Right atrium auricular region (tissue), 2 donors: ENCODE results near the gene FAM78B. TPM values are rescaled to one million over a fixed set of nuclear protein-coding genes. Genes with fewer than 3 reads are reported as not detected.

Source experiments
- DNase-seq: peaks from one replicate; pipeline ENCODE4 v3.0.0-alpha.2; 2019; ENCODE audit warnings: low spot score
- H3K27ac ChIP-seq, 2 donors: fragments of 200-600 bp; sonication (generic); 1 replicate in 1 of 2; 2 replicates in 1 of 2; pipeline ENCODE4 v1.5.1; 2016 to 2019
- H3K27me3 ChIP-seq, 2 donors: fragments of 200-600 bp; sonication (generic); one replicate each; pipeline versions ENCODE4 v1.5.1 to v1.6.0; 2017 to 2019
- H3K36me3 ChIP-seq: fragments of 200-600 bp; sonication (generic); one replicate; pipeline ENCODE4 v1.5.1; 2016
- H3K4me1 ChIP-seq, 2 donors: fragments of 200-600 bp; sonication (generic); one replicate each; pipeline versions ENCODE4 v1.5.1 to v1.6.0; 2017 to 2019
- H3K4me3 ChIP-seq, 2 donors: fragments of 200-600 bp; sonication (generic); 1 replicate in 1 of 2; 2 replicates in 1 of 2; pipeline ENCODE4 v1.5.1; 2017 to 2019; ENCODE audit warnings: mild to moderate bottlenecking in 1 of 2, moderate library complexity in 1 of 2
- H3K9me3 ChIP-seq, 2 donors: fragments of 200-600 bp; sonication (generic); one replicate each; pipeline ENCODE4 v1.5.1; 2019
- CTCF ChIP-seq, 2 donors: fragments of 200-600 bp; sonication (generic); IDR thresholded peaks; one replicate each; pipeline ENCODE4 v1.5.1; 2019; ENCODE audit warnings: antibody characterized with exemption in 2 of 2
- total RNA-seq, 2 donors: library from RNA; depleted of rRNA; stranded (reverse); fragments of >200 nt; gene quantifications; one replicate each; pipeline ENCODE4 v1.1.0, GENCODE V29; 2016

FAM78B gene
- total RNA-seq, 2 donors from 2014 or later, result 1.8 to 2.9 TPM

DNA sequence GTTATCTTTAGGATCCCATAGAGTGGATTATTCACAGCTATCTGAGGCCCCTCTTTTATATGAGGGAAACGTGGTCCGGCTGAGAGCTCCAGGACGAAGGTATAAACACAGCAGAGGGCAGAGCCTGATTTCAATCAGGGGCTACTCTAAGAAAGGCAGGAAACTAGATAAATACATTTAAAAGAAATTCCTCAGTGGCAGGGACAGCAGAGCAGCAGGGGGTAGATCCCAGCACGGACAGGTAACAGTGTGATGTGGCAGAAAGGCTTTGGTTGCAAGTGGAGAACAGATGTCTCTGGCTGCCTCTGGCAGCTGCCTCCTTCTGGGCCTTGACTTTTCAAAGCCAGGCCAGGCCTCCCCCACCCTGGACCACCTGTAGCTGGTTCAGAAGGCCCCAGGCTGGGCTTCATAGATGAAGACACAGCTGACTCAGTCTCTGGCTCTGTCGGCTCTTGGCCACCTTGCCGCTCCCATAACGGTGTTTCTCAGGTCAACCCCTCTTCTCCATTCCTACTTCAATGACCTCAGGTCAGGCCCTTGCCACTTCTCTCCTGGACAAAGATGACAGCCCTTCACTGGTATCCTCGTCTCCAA, 43.8 kb downstream of the FAM78B start:
- no peak for TF ChIP-seq CTCF (IDR thresholded peaks at IDR 0.05)
- Histone ChIP-seq H3K4me1 (no peaks in the 10 kb centered on the region), H3K27me3 (no peaks in the 10 kb centered on the region), H3K27ac (no peak overlapping the region), H3K9me3 (no peaks in the 10 kb centered on the region), H3K4me3 (no peak overlapping the region), H3K36me3 (no peaks in the 10 kb centered on the region)
- DNase-seq, result no peak

- H3K36me3 ChIP-seq, result no peaks in the 10 kb centered on the region
Observed at GRCh38 chr1:166121010-166121409, 45.8 kb downstream of the FAM78B start.

DNA sequence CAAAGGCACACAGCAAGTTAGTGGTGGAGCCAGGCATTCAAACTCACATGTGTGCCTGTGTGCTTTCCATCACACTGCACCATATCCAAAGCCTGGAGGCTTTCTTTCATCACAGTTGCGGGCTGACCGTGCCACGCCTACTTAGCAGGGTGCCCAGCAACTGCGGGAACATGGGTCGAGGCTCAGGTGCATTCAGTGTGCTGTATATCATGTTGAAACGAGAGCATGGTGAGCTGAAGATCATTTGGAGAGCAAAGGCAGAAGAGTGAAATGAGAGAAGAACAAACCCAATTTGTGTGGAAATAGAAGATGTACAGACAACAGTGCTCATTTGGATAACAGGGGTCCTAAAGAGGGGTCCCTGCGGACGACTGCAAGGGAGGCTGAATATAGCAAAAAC, 46.5 kb downstream of the FAM78B start:
- no peak overlapping the region for H3K27ac ChIP-seq
- no peak overlapping the region for H3K4me3 ChIP-seq
- H3K9me3 ChIP-seq, result no peaks in the 10 kb centered on the region
- no peak for TF ChIP-seq CTCF (IDR thresholded peaks at IDR 0.05)
- no peaks in the 10 kb centered on the region for H3K36me3 ChIP-seq
- H3K27me3 ChIP-seq, result no peaks in the 10 kb centered on the region
- no peak for DNase-seq
- H3K4me1 ChIP-seq, result no peaks in the 10 kb centered on the region

More at GRCh38 chr1:166121010-166121409, 45.8 kb downstream of the FAM78B start:
- TF ChIP-seq CTCF (IDR thresholded peaks at IDR 0.05), result no peak
- no peaks in the 10 kb centered on the region for H3K4me1 ChIP-seq
- no peaks in the 10 kb centered on the region for H3K27me3 ChIP-seq
- no peak overlapping the region for H3K4me3 ChIP-seq
- no peaks in the 10 kb centered on the region for H3K9me3 ChIP-seq
- H3K27ac ChIP-seq, result no peak overlapping the region
- no peak for DNase-seq

DNA sequence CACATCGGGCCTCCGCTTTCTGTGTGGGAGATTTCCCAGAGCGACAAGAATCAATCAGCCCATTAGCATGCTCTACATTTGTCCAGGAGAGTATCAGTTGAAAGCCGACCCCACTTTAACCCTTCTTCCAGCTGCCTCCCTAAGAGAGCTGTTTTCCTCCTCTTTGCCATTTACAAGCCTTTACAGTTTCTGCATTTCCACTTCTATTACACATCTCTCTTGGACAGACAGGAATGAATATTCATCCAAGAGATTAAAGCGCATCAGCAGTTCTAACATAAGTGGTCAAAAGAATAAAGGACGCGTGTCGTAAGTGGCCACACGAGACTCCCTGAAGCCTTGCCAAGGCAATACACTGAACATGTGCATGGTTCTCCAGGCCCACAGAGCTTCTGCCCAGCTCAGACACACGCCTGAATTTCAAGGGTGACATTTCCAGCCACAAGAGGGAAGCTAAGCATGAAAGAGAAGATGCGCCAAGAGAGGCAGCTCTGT, 47.3 kb downstream of the FAM78B start:
- no peaks in the 10 kb centered on the region for H3K36me3 ChIP-seq
- no peak for TF ChIP-seq CTCF (IDR thresholded peaks at IDR 0.05)

DNA sequence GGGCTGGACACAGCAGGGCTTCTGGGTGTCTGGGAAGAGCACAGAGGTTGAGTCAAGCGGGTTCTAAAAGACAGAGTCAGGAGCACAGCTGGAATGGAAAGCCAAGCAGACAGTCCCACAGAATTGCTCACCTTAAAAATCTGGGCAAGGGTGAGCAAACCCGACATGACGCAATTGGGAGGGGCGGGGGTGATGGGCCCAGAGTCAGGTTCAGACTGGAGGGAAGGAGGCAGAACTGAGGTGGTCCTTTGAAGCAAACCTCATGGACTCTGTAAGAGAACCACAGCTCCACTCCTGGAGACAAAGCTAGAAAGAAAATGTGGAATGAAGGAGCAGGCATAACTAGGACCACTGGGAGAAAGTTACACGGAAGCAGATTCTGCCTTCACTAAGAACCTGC, 49.0 kb downstream of the FAM78B start:
- H3K36me3 ChIP-seq, result no peaks in the 10 kb centered on the region
- no peaks in the 10 kb centered on the region for H3K9me3 ChIP-seq
- no peak overlapping the region for H3K4me3 ChIP-seq
- H3K27ac ChIP-seq, result no peak overlapping the region
- no peak for DNase-seq
- no peaks in the 10 kb centered on the region for H3K27me3 ChIP-seq
- no peaks in the 10 kb centered on the region for H3K4me1 ChIP-seq
- TF ChIP-seq CTCF (IDR thresholded peaks at IDR 0.05), result no peak

More for the DNA sequence above, 47.3 kb downstream of the FAM78B start:
- DNase-seq, result no peak
- Histone ChIP-seq H3K4me3 (no peak overlapping the region), H3K27me3 (no peaks in the 10 kb centered on the region), H3K9me3 (no peaks in the 10 kb centered on the region), H3K4me1 (no peaks in the 10 kb centered on the region), H3K27ac (no peak overlapping the region)

GRCh38 chr1:166116026-166116425, 50.8 kb downstream of the FAM78B start:
- no peak overlapping the region for H3K27ac ChIP-seq
- no peak for TF ChIP-seq CTCF (IDR thresholded peaks at IDR 0.05)
- no peak for DNase-seq
- no peaks in the 10 kb centered on the region for H3K4me1 ChIP-seq
- no peak overlapping the region for H3K4me3 ChIP-seq
- no peaks in the 10 kb centered on the region for H3K27me3 ChIP-seq
- no peaks in the 10 kb centered on the region for H3K36me3 ChIP-seq
- H3K9me3 ChIP-seq, result no peaks in the 10 kb centered on the region
